ENCODE measurements around the gene TELO2.

TELO2 gene

DNA sequence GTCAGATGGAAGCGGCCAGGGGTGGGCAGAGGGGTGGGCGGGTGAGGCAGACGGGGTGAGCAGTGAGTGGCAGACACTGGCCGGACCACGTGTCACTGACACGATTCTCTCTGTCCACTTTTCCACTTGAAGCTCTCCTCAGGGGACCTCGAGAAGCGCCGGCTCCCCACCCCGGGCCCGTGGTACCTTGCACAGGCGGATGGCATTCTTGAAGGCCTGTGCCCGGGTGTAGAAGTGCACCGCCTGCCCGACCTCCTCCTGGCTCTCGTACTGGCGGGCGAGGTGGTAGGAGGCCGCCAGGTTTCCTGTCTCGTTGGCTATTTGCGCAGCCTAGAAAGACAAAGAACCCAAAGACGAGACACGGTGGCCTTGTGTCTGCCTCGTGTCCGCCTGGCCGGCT is 31.2 kb downstream of the TELO2 start:
- no peak for DNase-seq

DNA sequence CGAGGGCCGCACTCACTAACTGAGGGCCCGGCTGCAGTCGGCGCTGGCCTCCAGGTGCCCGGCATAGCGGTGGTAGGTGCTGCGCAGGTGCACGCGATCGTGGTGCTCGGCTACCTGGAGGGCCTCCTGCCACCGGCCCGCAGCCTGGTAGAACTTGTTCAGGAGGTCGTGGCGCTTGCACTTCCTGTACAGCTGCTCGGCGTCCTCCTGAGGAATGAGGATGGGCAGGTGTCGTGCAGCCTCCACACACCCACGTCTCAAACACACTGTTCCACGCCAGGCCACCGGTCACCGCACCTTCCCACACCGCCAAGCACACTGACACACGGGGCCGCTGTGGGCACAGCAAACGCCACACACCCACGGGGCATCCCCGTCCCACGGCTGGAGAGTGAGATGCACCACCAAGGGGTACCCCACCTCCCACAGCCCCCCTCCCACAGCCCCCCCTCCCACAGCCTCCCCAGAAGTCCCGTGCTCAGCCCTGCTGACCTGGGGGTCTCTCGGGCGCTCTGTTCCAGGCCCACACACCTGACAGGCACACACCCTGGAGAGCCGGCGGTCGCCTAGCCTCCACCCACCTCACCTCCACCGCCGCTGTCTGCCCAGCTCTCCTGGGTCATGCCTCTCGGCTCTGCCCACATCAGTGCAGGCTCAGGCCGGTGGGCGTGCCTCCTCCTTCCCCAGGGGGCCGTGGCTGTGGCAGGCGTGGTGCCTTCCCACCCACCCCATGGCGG is 32.9 kb downstream of the TELO2 start:
- peak; percentile 71 for DNase-seq

DNA sequence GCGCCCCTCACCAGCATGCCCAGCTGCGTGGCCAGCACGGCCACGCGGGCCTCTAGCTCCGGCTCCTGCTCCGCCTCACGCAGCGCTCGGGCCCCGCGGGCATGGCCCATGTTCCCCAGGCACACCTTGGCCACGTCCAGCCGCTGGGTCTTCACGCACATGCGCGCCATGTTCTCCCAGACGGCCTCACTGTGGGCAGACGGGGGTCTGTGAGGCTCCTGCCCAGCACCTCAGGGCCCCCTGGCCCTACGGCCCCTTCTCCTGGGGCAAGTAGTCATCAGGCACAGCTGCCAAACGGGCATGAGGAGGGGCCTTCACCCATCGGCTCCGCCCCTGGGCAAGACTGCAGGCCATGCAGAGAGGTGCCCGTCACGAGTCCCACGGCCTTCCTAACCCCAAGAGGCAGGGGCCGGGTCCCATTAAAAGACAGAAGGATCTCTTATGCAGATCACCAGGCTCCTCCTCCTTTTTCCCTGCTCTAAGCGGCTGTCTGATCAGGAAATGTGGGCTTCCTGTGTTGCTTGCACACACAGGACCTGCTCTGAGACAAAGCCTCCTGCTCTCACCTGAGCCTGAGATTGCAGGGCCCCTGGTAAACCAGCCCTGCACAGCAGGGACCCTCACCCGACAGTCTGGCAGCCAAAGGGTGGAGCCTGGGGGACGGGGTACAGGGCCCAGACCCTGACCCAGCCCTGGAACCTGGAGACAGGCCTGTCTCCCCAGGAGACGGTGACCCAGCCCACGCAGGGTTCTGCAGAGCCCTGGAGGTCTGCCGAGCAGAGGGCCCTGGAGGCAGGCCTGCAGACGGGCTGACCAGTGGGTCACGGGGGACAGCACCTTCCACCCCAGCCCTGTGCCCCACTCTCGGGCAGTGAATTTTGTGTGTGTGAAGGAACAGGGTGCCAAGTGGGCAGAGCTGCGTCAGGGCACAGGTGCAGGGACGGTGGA is 33.7 kb downstream of the TELO2 start:
- peak; percentile 79 for DNase-seq

DNA sequence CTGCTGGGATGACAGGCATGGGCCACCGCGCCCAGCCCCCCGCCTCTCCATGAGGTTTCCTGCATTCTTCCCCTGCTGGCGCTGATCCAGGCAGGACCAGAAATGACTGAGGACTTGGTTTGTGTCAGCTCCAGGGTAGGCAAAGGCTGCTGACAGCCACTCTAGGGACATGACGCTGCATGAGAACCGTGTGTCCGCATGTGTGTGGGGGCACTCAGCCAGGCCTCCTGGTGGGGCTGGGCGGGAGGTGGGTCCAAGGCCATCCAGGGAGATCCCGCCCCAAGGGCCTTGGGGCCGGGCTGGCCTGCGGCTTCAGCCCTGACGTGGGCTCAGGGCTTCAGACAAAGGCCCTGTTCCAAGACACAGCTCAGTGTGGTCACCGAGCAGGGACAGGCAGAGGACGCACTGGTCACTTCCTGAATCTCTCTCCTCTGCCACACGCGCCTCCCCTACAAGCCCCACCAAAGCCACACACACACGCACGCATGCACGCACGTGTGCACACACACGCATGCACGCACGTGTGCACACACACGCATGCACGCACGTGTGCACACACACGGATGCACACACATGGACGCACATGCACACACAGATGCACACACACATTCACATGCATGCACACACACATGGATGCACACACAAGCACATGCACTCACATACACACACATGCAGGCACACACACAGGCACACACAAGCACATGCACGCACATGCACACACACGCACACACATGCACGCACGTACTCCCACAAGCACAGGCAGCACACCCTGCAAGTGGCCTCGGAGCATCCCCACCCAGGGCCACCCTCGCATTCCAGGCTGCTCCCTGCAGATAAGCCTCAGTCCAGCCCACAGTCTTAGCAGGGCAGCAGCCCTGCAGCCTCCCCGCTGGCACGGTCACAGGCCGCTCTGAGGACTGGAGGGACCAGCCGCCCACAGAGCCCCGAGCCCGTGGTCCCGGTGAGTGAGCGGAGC is 35.0 kb downstream of the TELO2 start:
- no peak for DNase-seq

DNA sequence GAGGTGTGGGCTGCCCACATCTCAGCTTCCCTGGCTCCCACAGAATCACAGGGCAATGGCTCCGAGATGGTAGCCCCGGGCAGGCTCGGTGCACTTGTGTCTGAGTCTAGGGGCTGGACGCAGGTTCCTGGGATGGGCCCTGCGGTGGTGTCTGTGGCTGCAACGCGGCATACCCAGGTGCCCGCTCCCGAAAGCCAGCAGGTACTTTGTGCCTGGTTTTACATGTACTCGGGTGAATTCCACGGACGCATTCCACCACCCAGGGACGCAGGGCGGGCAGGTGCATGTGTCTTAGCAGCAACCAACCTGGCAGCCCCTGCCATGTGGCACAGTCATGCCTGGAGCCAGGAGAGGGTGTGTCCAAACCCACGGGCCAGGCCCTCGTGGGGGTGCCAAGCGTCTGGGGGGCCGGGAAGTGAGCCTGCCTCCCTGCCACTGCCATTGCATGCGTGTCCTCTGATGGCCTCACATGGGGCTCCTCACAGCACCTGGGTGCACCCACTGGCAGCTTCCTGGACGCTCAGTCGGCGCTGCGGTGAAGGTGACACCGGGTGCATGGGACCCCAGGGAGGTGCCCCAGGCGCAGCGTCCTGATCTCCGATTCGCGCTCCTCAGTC is 35.9 kb downstream of the TELO2 start:
- no peak for DNase-seq

DNA sequence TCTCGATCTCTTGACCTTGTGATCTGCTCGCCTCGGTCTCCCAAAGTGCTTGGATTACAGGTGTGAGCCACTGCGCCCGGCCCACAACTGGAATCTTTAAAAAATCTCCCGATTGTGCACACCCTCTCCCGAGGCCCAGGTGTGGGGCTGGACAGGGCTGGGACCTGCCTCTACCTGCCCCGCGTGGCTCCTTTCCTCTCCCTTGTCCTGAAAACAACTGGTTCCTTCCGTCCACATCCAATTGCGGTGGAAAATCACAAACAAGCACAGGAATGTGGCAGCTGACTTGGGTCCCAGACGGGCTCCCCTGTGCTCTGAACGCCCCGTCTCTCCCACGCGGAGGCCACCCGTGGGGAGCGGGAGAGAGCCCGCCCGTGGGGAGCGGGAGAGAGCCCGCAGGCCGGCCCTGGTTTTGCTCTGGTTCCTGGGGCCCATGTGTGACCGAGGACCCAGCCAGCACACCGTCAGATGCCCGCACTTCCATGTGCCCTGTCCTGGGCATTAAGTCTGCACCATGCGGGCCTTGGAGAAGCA is 37.3 kb downstream of the TELO2 start:
- DNase-seq = no peak

DNA sequence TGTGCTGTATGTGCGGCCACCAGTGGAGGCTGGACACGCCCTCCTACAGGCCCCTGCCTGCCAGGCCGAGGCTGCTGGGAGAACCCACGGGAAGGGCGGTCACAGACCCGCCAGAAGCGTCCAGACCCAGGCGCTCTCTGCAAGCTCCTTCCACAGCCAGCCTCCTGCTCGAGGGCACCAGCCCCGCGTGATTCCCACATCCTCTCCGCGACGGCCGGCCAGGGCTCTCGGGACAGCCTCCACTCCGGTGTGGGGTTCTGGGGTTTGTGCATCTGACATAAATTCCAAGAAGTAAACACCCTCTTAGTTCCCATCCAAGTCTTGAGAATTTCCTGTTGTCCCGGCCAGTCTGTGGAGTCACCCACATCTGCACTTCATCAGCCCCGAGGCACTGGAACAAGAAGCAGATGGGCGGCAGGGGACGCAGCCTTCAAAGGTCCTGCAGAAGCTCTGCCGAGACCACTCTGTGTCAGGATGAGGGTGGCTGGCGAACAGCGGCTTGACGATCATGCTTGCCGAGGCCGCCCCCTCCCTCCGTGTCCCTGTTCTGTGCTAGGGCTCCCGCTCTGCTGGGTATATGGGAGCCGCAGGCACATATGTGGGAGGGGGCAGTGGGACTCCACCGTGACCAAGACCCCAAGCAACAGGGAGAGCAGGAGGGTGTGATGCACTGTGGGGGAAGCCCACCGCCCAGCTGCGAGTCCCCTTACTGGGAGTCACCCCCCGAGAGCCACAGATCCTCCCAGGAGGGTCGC is 37.9 kb downstream of the TELO2 start:
- no peak for DNase-seq

DNA sequence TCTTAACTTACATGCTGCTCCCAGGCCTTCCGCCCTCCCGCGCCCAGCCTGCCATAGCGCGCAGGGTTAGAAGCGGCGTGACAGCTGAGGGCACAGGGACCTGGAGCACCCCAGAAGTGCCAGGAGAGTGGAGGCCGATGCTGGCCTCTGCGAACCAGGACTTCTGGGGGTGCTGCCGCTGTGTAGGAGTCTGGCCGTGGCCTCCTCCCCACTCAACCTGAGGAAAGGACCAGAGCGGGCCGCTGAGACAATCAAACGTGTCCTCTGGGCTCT is 38.4 kb downstream of the TELO2 start:
- DNase-seq = no peak

DNA sequence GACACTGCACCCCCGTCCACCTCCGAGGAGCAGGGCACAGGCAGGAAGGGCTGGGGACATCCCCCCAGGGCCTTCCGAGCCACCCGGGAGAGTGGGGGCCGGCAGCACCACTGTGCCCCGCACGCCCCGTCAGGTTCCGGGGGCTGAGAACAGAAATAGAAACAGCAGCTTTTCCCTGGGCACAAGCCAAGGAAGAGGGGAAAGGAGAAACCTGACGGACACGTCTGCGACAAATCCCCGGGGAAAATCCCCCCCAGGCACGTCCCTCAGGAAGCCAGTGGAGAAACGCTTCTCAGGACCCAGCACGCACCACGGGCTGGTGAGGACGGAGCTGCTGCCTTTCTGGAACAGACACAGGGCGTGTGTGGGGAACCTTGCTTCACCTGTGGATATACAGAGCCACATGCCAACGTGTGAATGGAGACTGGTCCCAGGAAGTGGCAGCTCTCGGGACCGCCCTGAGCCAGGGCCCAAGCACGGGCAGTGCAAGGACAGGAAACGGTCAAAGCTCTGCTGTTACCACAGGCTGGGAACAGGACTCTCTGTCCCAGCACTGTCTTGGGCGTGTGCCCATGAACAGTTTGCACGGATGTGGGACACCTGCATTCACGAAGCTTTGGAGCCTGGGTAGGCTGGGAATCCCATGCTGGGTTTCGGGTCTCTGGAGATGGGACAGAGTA is 39.1 kb downstream of the TELO2 start:
- DNase-seq = no peak

DNA sequence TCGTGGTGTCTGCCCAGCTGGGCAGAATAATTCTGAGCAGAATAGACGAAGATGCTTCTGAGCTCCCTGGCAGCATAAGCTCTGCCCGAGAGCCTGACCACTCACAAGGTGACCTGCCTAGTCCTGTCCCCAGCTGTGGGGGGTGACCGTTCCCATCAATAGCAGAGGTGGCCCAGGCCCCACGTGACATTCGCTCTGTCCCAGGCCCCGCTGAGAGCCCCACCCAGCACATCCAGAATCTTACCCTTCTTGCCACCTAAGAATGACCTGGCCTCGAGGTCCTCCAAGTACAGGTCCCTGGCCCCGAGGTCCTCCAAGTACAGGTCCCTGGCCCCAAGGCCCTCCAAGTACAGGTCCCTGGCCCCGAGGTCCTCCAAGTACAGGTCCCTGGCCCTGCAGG is 39.6 kb downstream of the TELO2 start:
- no peak for DNase-seq

DNA sequence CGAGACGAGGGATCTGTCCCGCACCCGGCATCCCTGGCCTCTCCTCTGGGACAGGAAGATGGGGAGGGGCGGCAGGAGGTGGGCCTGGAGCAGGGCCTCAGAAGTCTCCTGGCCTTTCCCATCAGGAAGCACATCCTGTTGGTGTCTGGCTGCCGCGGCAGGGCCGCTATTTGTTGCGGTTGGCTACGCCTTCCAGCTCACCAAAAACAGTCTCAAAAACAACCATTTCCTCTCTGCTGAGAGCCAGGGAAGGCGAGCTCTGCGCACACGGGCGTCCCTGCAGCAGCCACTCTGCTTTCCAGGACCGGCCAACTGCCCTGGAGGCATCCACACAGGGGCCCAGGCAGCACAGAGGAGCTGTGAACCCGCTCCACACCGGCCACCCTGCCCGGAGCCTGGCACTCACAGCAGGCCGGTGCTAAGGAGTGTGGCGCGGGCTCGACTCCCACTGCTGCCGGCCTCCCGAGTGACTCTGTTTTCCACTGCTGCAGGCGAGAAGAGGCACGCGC is 40.3 kb downstream of the TELO2 start, which contains the start of gene TMEM204:
TSS of gene TMEM204 (plus strand) at position 224 of the 509 bp plus-strand sequence. CDS start 610 bp downstream, outside the sequence.
- peak; percentile 80 for DNase-seq

DNA sequence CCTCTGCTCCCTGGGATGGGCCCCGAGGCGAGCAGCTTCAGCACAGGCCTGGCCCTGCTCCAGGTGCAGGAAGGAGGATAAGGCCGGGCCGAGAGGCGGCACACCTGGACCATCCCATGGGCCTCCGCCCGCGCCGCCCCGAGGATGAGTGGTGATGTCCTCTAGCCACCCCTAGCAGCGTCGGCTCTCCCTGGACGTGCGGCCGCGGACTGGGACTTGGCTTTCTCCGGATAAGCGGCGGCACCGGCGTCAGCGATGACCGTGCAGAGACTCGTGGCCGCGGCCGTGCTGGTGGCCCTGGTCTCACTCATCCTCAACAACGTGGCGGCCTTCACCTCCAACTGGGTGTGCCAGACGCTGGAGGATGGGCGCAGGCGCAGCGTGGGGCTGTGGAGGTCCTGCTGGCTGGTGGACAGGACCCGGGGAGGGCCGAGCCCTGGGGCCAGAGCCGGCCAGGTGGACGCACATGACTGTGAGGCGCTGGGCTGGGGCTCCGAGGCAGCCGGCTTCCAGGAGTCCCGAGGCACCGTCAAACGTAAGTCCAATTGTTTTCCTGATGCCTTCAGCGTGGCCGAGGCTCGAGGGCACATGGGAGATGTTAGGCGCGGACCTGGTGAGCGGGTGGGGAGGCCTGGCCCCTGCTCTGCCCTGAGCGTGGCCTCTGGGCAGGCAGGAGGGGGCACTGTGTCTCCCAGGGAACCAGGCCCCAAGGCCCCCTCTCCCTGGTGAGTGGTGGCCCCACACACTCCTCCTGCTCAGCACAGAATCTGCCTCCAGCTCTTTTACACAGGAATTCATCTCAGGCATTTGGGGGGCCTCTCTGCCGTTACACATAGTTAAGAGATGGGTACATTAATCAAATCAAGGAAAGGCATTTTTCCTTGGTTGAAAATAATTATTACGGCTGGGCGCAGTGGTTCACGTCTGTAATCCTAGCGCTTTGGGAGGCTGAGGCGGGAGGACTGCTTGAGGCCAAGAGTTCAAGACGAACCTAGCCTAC is 41.2 kb downstream of the TELO2 start:
- peak; percentile 81 for DNase-seq

DNA sequence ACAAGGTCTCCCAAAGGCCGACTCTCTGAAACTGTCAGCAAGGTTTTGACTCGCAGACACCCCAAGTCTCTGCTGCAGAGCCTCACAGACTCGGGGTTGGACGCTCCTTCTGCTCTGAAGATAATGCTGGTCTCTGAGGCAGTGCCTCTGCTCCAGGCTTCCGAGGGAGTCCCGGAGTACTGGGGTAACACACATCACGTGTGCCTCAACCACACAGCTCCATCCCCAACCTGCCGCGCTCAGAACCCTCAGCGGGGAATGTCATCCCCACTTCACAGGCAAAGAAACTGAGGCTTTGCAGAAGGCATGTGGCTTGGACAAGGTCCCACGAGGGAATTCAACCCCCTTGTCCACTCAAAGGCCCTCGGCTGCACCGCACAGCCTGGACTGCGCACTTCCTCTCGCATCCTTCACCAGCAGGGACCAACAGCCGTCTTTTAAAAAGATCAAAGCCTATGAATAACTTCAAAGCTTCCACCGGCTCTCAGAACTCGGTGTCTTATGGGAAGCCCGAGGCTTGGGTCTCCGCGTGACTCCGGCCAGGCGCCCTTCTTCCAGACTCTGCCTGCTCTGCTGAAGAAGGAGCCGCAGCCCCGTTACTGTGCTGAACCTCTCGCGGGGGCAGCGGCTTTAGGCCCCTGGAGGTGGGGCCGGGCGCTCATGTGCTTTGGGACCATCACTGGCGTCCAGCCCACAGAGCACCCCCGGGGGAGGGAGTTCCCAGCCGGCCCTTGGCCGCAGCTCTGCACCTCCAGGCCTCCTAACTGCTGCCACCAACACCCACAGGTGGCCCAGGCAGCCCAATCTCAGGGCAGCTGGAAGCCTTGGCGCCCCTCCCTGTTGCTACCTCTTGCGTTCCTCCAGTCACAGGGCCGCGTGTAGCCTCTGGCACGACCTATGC is 42.5 kb downstream of the TELO2 start:
- peak; percentile 79 for DNase-seq

DNA sequence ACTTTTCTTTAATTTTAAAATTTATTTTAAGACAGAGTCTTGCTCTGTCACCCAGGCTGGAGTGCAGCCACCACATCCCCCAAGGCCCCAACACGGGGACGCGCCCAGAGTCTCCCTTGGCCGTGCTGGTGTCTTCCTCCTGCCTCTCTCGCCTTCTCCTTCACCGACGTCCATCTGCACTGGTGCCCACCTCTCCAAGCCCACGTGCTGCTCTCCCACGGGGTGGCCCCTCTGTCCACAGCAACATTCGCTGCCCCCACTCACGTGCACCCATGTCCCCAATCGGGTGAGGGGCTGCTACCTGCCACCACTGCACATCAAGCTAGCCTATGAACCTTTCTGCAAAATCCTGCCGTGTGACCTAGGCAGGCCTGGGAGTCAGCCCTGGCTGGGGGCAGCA is 43.4 kb downstream of the TELO2 start:
- DNase-seq = no peak

DNA sequence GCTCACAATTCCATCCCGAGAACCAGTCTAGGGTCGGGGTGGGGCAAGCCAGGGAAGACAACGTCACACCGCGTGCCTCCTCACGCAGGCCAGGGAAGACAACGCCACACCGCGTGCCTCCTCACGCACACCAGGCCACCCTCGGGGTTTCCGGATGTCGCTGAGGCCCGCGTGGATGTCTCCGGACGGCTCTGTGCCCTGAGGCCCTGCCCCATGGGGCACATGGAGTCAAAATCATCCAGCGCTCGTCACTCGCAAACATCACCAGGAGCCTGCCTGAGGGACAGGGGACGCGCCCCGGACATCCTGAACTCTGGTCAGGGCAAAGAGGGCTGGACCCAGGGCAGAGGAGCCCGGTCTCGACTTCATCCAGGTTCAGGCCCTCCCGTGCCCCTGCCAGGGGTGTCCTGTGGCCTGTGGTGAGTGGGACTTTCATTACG is 44.0 kb downstream of the TELO2 start:
- peak; percentile 69 for DNase-seq

DNA sequence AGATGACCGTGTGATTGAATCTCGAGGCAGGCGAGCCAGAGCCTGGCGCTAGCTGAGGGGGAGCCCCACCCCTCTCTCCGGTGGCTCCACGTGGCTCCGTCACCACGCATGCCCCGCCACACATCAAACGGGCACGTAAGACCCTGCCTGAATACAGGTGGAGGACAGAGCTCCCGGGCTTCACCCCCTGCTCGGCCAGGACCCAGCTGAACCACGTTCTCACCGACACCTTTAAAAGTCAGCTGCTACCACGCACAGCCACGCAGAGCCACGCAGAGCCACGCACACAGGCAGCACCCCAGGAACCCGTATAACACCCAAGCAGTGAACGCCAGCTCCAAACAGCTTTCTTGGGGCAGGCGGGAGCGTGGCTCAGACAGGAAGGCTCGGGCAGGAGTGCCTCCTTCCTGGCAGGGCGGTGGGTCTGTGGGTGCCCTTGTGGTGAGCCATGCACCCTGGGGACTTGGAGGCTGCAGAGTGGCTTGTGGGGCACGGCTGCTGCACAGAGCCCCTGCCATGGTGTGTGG is 44.7 kb downstream of the TELO2 start:
- DNase-seq = peak; percentile 77

DNA sequence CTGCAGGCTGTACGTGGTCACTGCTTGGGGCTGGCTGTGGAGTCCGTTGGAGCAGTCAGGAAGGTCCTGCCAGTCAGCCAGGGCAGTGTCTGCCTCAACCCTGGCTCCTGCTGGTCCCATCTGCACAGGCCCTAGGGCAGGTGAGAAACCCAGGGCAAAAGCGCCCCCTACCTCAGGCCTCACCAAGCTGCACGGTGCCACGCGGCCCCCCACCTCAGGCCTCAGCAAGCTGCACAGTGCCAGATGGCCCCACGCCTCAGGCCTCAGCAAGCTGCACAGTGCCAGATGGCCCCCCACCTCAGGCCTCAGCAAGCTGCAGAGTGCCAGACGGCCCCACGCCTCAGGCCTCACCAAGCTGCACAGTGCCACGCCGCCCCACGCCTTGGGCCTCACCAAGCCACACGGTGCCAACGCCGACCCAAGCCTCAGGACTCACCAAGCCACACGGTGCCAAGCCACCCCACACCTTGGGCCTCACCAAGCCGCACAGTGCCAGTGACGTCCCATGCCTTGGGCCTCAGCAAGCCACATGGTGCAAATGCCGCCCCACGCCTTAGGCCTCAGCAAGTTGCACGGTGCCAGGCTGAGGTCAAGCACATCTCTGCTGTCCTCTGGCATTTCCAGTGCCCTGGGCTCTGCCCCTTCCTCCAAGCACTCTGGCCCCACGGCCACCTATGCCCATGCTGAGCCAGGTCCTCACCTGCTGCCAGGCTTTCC is 45.8 kb downstream of the TELO2 start:
- peak; percentile 68 for DNase-seq
